Smooth muscle cell (in vitro differentiated cells): ENCODE measurements around the gene THUMPD1. TPM values are rescaled to one million over a fixed set of nuclear protein-coding genes. Genes with fewer than 3 reads are reported as not detected.

ENCODE experiments used
- DNase-seq: peaks from one replicate; lab custom pipeline; 2025; ENCODE audit not compliant: unreplicated experiment; lab: John Stamatoyannopoulos, UW
- H2AFZ ChIP-seq: fragments of 200-600 bp; sonication (generic); 2 replicates; pipeline ENCODE4 v1.6.0; 2016; ENCODE audit warnings: antibody characterized with exemption, low read depth, mild to moderate bottlenecking
- H3F3A ChIP-seq: fragments of 200-600 bp; sonication (generic); 2 replicates; pipeline ENCODE4 v1.6.0; 2017; ENCODE audit warnings: antibody characterized with exemption, low read depth
- H3K27ac ChIP-seq: fragments of 200-600 bp; sonication (generic); 2 replicates; pipeline ENCODE4 v1.5.1; 2016; ENCODE audit warnings: low read depth, mild to moderate bottlenecking
- H3K27me3 ChIP-seq: fragments of 200-600 bp; sonication (generic); 2 replicates; pipeline ENCODE4 v1.6.1; 2016; ENCODE audit warnings: low read depth, mild to moderate bottlenecking
- H3K36me3 ChIP-seq: fragments of 200-600 bp; sonication (generic); 2 replicates; pipeline ENCODE4 v1.5.1; 2016; ENCODE audit warnings: low read depth
- H3K4me1 ChIP-seq: fragments of 200-600 bp; sonication (generic); 2 replicates; pipeline ENCODE4 v1.5.1; 2016; ENCODE audit warnings: low read depth
- H3K4me2 ChIP-seq: fragments of 200-600 bp; sonication (generic); 2 replicates; pipeline ENCODE4 v1.6.0; 2016; ENCODE audit warnings: mild to moderate bottlenecking
- H3K4me3 ChIP-seq: fragments of 200-600 bp; sonication (generic); 2 replicates; pipeline ENCODE4 v1.5.1; 2016; ENCODE audit warnings: mild to moderate bottlenecking
- H3K79me2 ChIP-seq: fragments of 200-600 bp; sonication (generic); 2 replicates; pipeline ENCODE4 v1.6.0; 2016; ENCODE audit warnings: low read depth, mild to moderate bottlenecking
- H3K9ac ChIP-seq: fragments of 200-600 bp; sonication (generic); 2 replicates; pipeline ENCODE4 v1.6.0; 2016; ENCODE audit warnings: low read depth
- H3K9me3 ChIP-seq: fragments of 200-600 bp; sonication (generic); replicated peaks from 2 replicates; pipeline ENCODE4 v1.5.1; 2016; ENCODE audit warnings: low read depth
- H4K20me1 ChIP-seq: fragments of 200-600 bp; sonication (generic); 2 replicates; pipeline ENCODE4 v1.6.0; 2016; ENCODE audit warnings: low read depth
- CTCF ChIP-seq: fragments of 200-600 bp; sonication (generic); IDR thresholded peaks from 2 replicates; pipeline ENCODE4 v1.5.1; 2017; ENCODE audit warnings: borderline replicate concordance, mild to moderate bottlenecking, antibody characterized with exemption; ENCODE audit not compliant: insufficient read depth, poor library complexity, severe bottlenecking
- WGBS: methylation state at CpG from one replicate; pipeline ENCODE4 v1.1.7; 2016; ENCODE audit warnings: low lambda C conversion rate; 5-methylcytosine and 5-hydroxymethylcytosine counted together
- polyA plus RNA-seq: library from polyadenylated mRNA; unstranded; fragments of >200 nt; fragmentation: Nextera tagmentation; extraction: Ambion mirVana; gene quantifications from 2 replicates; pipeline ENCODE4 v1.2.1, GENCODE V29; 2016
- total RNA-seq: library from RNA; depleted of rRNA; stranded (reverse); fragments of >200 nt; gene quantifications from 2 replicates; pipeline ENCODE4 v1.2.3, GENCODE V29; 2014

Gene THUMPD1
- total RNA-seq (60.3 and 62.5 TPM in 2 replicates), polyA plus RNA-seq (20.3 and 30.8 TPM in 2 replicates)

- Histone ChIP-seq H3K27ac (peak within 1 kb of the TSS; percentile 94), H3K36me3 (peaks cover 13% of the 10 kb centered on the region), H3K4me3 (peak within 1 kb of the TSS; percentile 98), H2AFZ (peak within 1 kb of the TSS; percentile 100), H3K79me2 (peaks cover 32% of the 10 kb centered on the region), H3K9me3 (no peaks in the 10 kb centered on the region), H3K9ac (peak within 1 kb of the TSS; percentile 98), H3K27me3 (no peaks in the 10 kb centered on the region), H3F3A (no peaks in the 10 kb centered on the region), H3K4me1 (peaks cover 7% of the 10 kb centered on the region), H3K4me2 (peak within 1 kb of the TSS; percentile 91), H4K20me1 (peaks cover 39% of the 10 kb centered on the region)
- TF ChIP-seq CTCF: no peak
- 5% methylated on average over 42 of the region's 42 CpGs for WGBS
- peak; percentile 76 for DNase-seq
Measured at GRCh38 chr16:20741554-20742285, at the start of gene THUMPD1. THUMPD1 (minus strand) TSS chr16:20741818; CDS start chr16:20741739, 79 bp downstream.

- H3K4me3 ChIP-seq: no peak overlapping the region
- DNase-seq: no peak
- H3K27ac ChIP-seq: no peak overlapping the region
- no peaks in the 10 kb centered on the region for H3K9me3 ChIP-seq
- peaks cover 8% of the 10 kb centered on the region for H3K4me1 ChIP-seq
- no peak overlapping the region for H3K4me2 ChIP-seq
- no peaks in the 10 kb centered on the region for H3F3A ChIP-seq
- no peaks in the 10 kb centered on the region for H3K79me2 ChIP-seq
- H3K9ac ChIP-seq: no peak overlapping the region
- no peaks in the 10 kb centered on the region for H3K36me3 ChIP-seq
- no peak for TF ChIP-seq CTCF
- no peaks in the 10 kb centered on the region for H3K27me3 ChIP-seq
- no peak overlapping the region for H2AFZ ChIP-seq
- H4K20me1 ChIP-seq: no peaks in the 10 kb centered on the region
Measured at GRCh38 chr16:20789130-20789529, 47.5 kb upstream of the THUMPD1 start.

- Histone ChIP-seq H2AFZ (no peak overlapping the region), H3F3A (no peaks in the 10 kb centered on the region), H3K27ac (no peak overlapping the region), H3K36me3 (no peaks in the 10 kb centered on the region), H3K4me3 (no peak overlapping the region), H3K9ac (no peak overlapping the region), H3K9me3 (no peaks in the 10 kb centered on the region), H3K27me3 (no peaks in the 10 kb centered on the region), H3K79me2 (no peaks in the 10 kb centered on the region), H3K4me2 (no peak overlapping the region), H3K4me1 (no peaks in the 10 kb centered on the region), H4K20me1 (no peaks in the 10 kb centered on the region)
- DNase-seq: no peak
- no peak for TF ChIP-seq CTCF
Measured at GRCh38 chr16:20784204-20784603, 42.6 kb upstream of the THUMPD1 start.

GRCh38 chr16:20782470-20782869 lies 40.9 kb upstream of the THUMPD1 start:
- H3K79me2 ChIP-seq: no peaks in the 10 kb centered on the region
- no peaks in the 10 kb centered on the region for H3K36me3 ChIP-seq
- H3K9ac ChIP-seq: no peak overlapping the region
- H3K4me3 ChIP-seq: no peak overlapping the region
- no peaks in the 10 kb centered on the region for H3F3A ChIP-seq
- WGBS: 86% methylated on average over 2 of the region's 2 CpGs
- H3K9me3 ChIP-seq: no peaks in the 10 kb centered on the region
- no peaks in the 10 kb centered on the region for H4K20me1 ChIP-seq
- no peak for DNase-seq
- H3K27ac ChIP-seq: no peak overlapping the region
- H2AFZ ChIP-seq: no peak overlapping the region
- no peaks in the 10 kb centered on the region for H3K27me3 ChIP-seq
- TF ChIP-seq CTCF: no peak
- no peaks in the 10 kb centered on the region for H3K4me1 ChIP-seq
- H3K4me2 ChIP-seq: no peak overlapping the region
